Mesendoderm (in vitro differentiated cells): Measurements from ENCODE around the gene LILRA5.
A peak's percentile ranks its signal among the peaks of the same experiment; 100 is the strongest.

Source experiments
- DNase-seq: peaks from one replicate; pipeline ENCODE4 v3.0.0; 2013
- H2AK5ac ChIP-seq: 2 replicates; pipeline ENCODE4 v1.6.1; 2013; ENCODE audit warnings: low read length, inconsistent platforms
- H2BK120ac ChIP-seq: 2 replicates; pipeline ENCODE4 v1.6.1; 2013; ENCODE audit warnings: low read depth, mild to moderate bottlenecking, low read length, moderate library complexity, mixed read lengths
- H2BK15ac ChIP-seq: replicated peaks from 2 replicates; pipeline ENCODE4 v1.6.1; 2013; ENCODE audit warnings: low read depth, mild to moderate bottlenecking, moderate library complexity
- H2BK5ac ChIP-seq: 2 replicates; pipeline ENCODE4 v1.6.1; 2013; ENCODE audit warnings: low read length, inconsistent platforms
- H3K18ac ChIP-seq: 2 replicates; pipeline ENCODE4 v1.6.1; 2013; ENCODE audit warnings: mild to moderate bottlenecking, low read length, mixed read lengths
- H3K23ac ChIP-seq: one replicate; pipeline ENCODE4 v1.6.1; 2013; ENCODE audit warnings: low read length
- H3K27ac ChIP-seq: 2 replicates; pipeline ENCODE4 v1.5.1; 2013; ENCODE audit warnings: low read depth, mild to moderate bottlenecking, inconsistent platforms, low read length, moderate library complexity
- H3K27me3 ChIP-seq: 2 replicates; pipeline ENCODE4 v1.6.1; 2013; ENCODE audit warnings: low read length, control low read depth, mild to moderate bottlenecking, inconsistent platforms; ENCODE audit not compliant: insufficient read depth, poor library complexity
- H3K36me3 ChIP-seq: 2 replicates; pipeline ENCODE4 v1.6.1; 2013; ENCODE audit warnings: low read length, inconsistent platforms; ENCODE audit not compliant: control insufficient read depth, insufficient read depth
- H3K4ac ChIP-seq: one replicate; pipeline ENCODE4 v1.6.1; 2013; ENCODE audit warnings: low read depth, mild to moderate bottlenecking, low read length, moderate library complexity
- H3K4me1 ChIP-seq: 2 replicates; pipeline ENCODE4 v1.6.1; 2013; ENCODE audit warnings: low read depth, low read length, inconsistent platforms; ENCODE audit not compliant: control insufficient read depth
- H3K4me2 ChIP-seq: 2 replicates; pipeline ENCODE4 v1.6.1; 2013; ENCODE audit warnings: low read length
- H3K4me3 ChIP-seq: 2 replicates; pipeline ENCODE4 v1.5.1; 2013; ENCODE audit warnings: mild to moderate bottlenecking, low read length
- H3K56ac ChIP-seq: one replicate; pipeline ENCODE4 v1.6.1; 2013; ENCODE audit warnings: low read length
- H3K79me1 ChIP-seq: 2 replicates; pipeline ENCODE4 v1.6.1; 2013; ENCODE audit warnings: low read length, inconsistent platforms
- H3K79me2 ChIP-seq: 2 replicates; pipeline ENCODE4 v1.6.1; 2013; ENCODE audit warnings: mild to moderate bottlenecking, low read length; ENCODE audit not compliant: control insufficient read depth, insufficient read depth
- H3K9ac ChIP-seq: 2 replicates; pipeline ENCODE4 v1.6.1; 2013; ENCODE audit warnings: low read length, inconsistent platforms
- H4K5ac ChIP-seq: one replicate; pipeline ENCODE4 v1.6.1; 2013; ENCODE audit warnings: low read length
- H4K8ac ChIP-seq: one replicate; pipeline ENCODE4 v1.6.1; 2013; ENCODE audit warnings: low read depth, mild to moderate bottlenecking, control low read depth, low read length, moderate library complexity
- WGBS: extraction: QIAGEN DNeasy Blood & Tissue Kit; methylation state at CpG from one replicate; pipeline ENCODE4 v1.1.7; 2013; ENCODE audit warnings: low lambda C conversion rate, missing lambda C conversion rate; ENCODE audit not compliant: insufficient coverage; ENCODE audit errors: extremely low coverage; 5-methylcytosine and 5-hydroxymethylcytosine counted together

The LILRA5 gene

GRCh38 chr19:54317108-54317964 is 4.4 kb upstream of the LILRA5 start:
- Histone ChIP-seq H2BK15ac (no peak overlapping the region), H4K8ac (no peak overlapping the region), H3K36me3 (no peaks in the 10 kb centered on the region), H3K27ac (no peak overlapping the region), H3K79me1 (no peaks in the 10 kb centered on the region), H3K4me3 (no peak overlapping the region), H3K79me2 (no peaks in the 10 kb centered on the region), H2BK120ac (no peak overlapping the region), H2BK5ac (no peak overlapping the region), H3K9ac (no peak overlapping the region), H4K5ac (no peak overlapping the region), H3K18ac (no peak overlapping the region), H2AK5ac (no peak overlapping the region), H3K4me2 (no peak overlapping the region), H3K4me1 (no peaks in the 10 kb centered on the region), H3K27me3 (no peaks in the 10 kb centered on the region), H3K4ac (no peak overlapping the region), H3K23ac (no peak overlapping the region), H3K56ac (no peak overlapping the region)
- DNase-seq, result no peak
- no CpG with 5 or more reads among the region's 29 CpGs for WGBS

GRCh38 chr19:54316746-54317107 is 3.8 kb upstream of the LILRA5 start:
- no CpG with 5 or more reads among the region's 11 CpGs for WGBS
- DNase-seq, result peak; percentile 59
- no peak overlapping the region for H3K9ac ChIP-seq
- H3K27me3 ChIP-seq, result no peaks in the 10 kb centered on the region
- no peak overlapping the region for H3K27ac ChIP-seq
- H2BK120ac ChIP-seq, result no peak overlapping the region
- no peak overlapping the region for H2AK5ac ChIP-seq
- no peak overlapping the region for H3K56ac ChIP-seq
- H2BK15ac ChIP-seq, result no peak overlapping the region
- H3K79me1 ChIP-seq, result no peaks in the 10 kb centered on the region
- H4K8ac ChIP-seq, result no peak overlapping the region
- no peak overlapping the region for H3K4me2 ChIP-seq
- H4K5ac ChIP-seq, result no peak overlapping the region
- no peak overlapping the region for H3K4me3 ChIP-seq
- no peak overlapping the region for H3K23ac ChIP-seq
- H3K18ac ChIP-seq, result no peak overlapping the region
- no peaks in the 10 kb centered on the region for H3K36me3 ChIP-seq
- no peaks in the 10 kb centered on the region for H3K4me1 ChIP-seq
- no peaks in the 10 kb centered on the region for H3K79me2 ChIP-seq
- H2BK5ac ChIP-seq, result no peak overlapping the region
- H3K4ac ChIP-seq, result no peak overlapping the region

GRCh38 chr19:54315956-54316355 is 3.0 kb upstream of the LILRA5 start:
- no peak overlapping the region for H2AK5ac ChIP-seq

GRCh38 chr19:54312011-54312410 is 955 bp downstream of the LILRA5 start:
- Histone ChIP-seq H4K5ac (no peak overlapping the region), H3K79me2 (no peaks in the 10 kb centered on the region), H2BK5ac (no peak overlapping the region), H3K4ac (no peak overlapping the region), H3K4me3 (no peak overlapping the region), H3K79me1 (no peaks in the 10 kb centered on the region), H3K56ac (no peak overlapping the region), H3K9ac (no peak overlapping the region), H3K23ac (no peak overlapping the region), H4K8ac (no peak overlapping the region), H3K4me2 (no peak overlapping the region), H3K27ac (no peak overlapping the region), H2AK5ac (no peak overlapping the region), H3K4me1 (no peaks in the 10 kb centered on the region), H3K27me3 (no peaks in the 10 kb centered on the region), H2BK15ac (no peak overlapping the region), H2BK120ac (no peak overlapping the region), H3K36me3 (no peaks in the 10 kb centered on the region), H3K18ac (no peak overlapping the region)
- WGBS, result no CpG with 5 or more reads among the region's 6 CpGs
- DNase-seq, result no peak

More at GRCh38 chr19:54315956-54316355, 3.0 kb upstream of the LILRA5 start:
- no peak overlapping the region for H3K4ac ChIP-seq
- no peak overlapping the region for H3K18ac ChIP-seq
- no peaks in the 10 kb centered on the region for H3K79me2 ChIP-seq
- H4K5ac ChIP-seq, result no peak overlapping the region
- H2BK5ac ChIP-seq, result no peak overlapping the region
- H3K79me1 ChIP-seq, result no peaks in the 10 kb centered on the region
- H3K27ac ChIP-seq, result no peak overlapping the region
- no peak overlapping the region for H2BK120ac ChIP-seq
- no peak overlapping the region for H3K4me3 ChIP-seq
- no peak for DNase-seq
- no peak overlapping the region for H3K23ac ChIP-seq
- no peak overlapping the region for H2BK15ac ChIP-seq
- no peak overlapping the region for H4K8ac ChIP-seq
- H3K56ac ChIP-seq, result no peak overlapping the region
- no peaks in the 10 kb centered on the region for H3K36me3 ChIP-seq
- H3K9ac ChIP-seq, result no peak overlapping the region
- no peak overlapping the region for H3K4me2 ChIP-seq
- H3K4me1 ChIP-seq, result no peaks in the 10 kb centered on the region
- WGBS, result no CpG with 5 or more reads among the region's 10 CpGs
- no peaks in the 10 kb centered on the region for H3K27me3 ChIP-seq

GRCh38 chr19:54311486-54311885 is 1.5 kb downstream of the LILRA5 start:
- Histone ChIP-seq H3K79me1 (no peaks in the 10 kb centered on the region), H3K4me2 (no peak overlapping the region), H3K27ac (no peak overlapping the region), H3K4me1 (no peaks in the 10 kb centered on the region), H2BK15ac (no peak overlapping the region), H4K5ac (no peak overlapping the region), H4K8ac (no peak overlapping the region), H3K56ac (no peak overlapping the region), H3K18ac (no peak overlapping the region), H3K9ac (no peak overlapping the region), H2BK5ac (no peak overlapping the region), H3K4ac (no peak overlapping the region), H3K79me2 (no peaks in the 10 kb centered on the region), H3K27me3 (no peaks in the 10 kb centered on the region), H3K4me3 (no peak overlapping the region), H2AK5ac (no peak overlapping the region), H3K36me3 (no peaks in the 10 kb centered on the region), H3K23ac (no peak overlapping the region), H2BK120ac (no peak overlapping the region)
- no CpG with 5 or more reads among the region's 5 CpGs for WGBS
- DNase-seq, result no peak

- H3K56ac ChIP-seq, result no peak overlapping the region
- H3K23ac ChIP-seq, result no peak overlapping the region
These were observed 2.4 kb downstream of the LILRA5 start for GRCh38 chr19:54310543-54310942.

More at GRCh38 chr19:54310543-54310942, 2.4 kb downstream of the LILRA5 start:
- Histone ChIP-seq H3K79me1 (no peaks in the 10 kb centered on the region), H3K27ac (no peak overlapping the region), H2BK15ac (no peak overlapping the region), H3K4me1 (no peaks in the 10 kb centered on the region), H4K5ac (no peak overlapping the region), H2AK5ac (no peak overlapping the region), H3K9ac (no peak overlapping the region), H3K4me2 (no peak overlapping the region), H3K18ac (no peak overlapping the region), H3K27me3 (no peaks in the 10 kb centered on the region), H4K8ac (no peak overlapping the region), H3K4me3 (no peak overlapping the region), H3K4ac (no peak overlapping the region), H2BK120ac (no peak overlapping the region), H3K36me3 (no peaks in the 10 kb centered on the region), H3K79me2 (no peaks in the 10 kb centered on the region), H2BK5ac (no peak overlapping the region)
- DNase-seq, result no peak
- WGBS, result no CpG with 5 or more reads among the region's 5 CpGs
